Omental fat pad (tissue), 4 donors: Measurements from ENCODE around the gene IL17B. TPM values are rescaled to one million over a fixed set of nuclear protein-coding genes. Genes with fewer than 3 reads are reported as not detected.
"Not testable (repeated sequence)": the region's sequence is repeated elsewhere in the genome, so short reads cannot be mapped to it uniquely, and the experiment has no call there.

ENCODE experiments used
- ATAC-seq: fragments of 150-250 bp; one replicate; pipeline ENCODE4 v1.9.1; 2016; ENCODE audit warnings: mild to moderate bottlenecking, moderate library complexity; ENCODE audit not compliant: low FRiP score
- DNase-seq: peaks from one replicate; pipeline ENCODE4 v3.0.0-alpha.2; 2019; ENCODE audit warnings: low spot score
- total RNA-seq, 4 donors: library from RNA; depleted of rRNA; stranded (reverse); fragments of >200 nt; gene quantifications; one replicate each; pipeline ENCODE4 v1.1.0, GENCODE V29; 2016
- TF ChIP-seq, protein P1 (sequence below), 3 donors: fragments of 450-650 bp; IDR thresholded peaks; one replicate each; pipeline ENCODE4 v1.5.1; 2016 to 2017; ENCODE audit warnings: antibody characterized with exemption in 3 of 3, mild to moderate bottlenecking in 3 of 3, moderate library complexity in 2 of 3

Gene IL17B
- total RNA-seq, 4 donors from 2014 or later, result 1.1 TPM; not detected in 3

DNA sequence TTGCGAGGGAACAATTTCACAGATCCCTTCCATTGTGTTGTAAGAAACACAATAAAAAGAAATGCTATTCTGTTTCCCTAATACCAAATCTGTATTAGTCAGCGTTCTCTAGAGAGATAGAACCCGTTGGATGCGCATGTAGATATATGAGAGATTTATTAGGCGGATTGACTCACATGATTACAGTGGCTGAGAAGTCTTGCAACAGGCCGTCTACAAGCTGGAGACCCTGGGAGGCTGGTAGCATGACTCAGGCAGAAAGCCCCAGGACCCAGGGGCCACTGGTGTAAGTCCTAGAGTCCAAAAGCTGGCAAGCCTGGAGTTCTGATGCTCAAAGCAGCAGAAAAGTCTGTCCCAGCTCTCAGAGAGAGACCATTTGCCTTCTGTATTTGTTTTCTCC, 18.4 kb upstream of the IL17B start:
- DNase-seq (no peak), ATAC-seq (peak; percentile 74)
- TF ChIP-seq, protein P1, sequence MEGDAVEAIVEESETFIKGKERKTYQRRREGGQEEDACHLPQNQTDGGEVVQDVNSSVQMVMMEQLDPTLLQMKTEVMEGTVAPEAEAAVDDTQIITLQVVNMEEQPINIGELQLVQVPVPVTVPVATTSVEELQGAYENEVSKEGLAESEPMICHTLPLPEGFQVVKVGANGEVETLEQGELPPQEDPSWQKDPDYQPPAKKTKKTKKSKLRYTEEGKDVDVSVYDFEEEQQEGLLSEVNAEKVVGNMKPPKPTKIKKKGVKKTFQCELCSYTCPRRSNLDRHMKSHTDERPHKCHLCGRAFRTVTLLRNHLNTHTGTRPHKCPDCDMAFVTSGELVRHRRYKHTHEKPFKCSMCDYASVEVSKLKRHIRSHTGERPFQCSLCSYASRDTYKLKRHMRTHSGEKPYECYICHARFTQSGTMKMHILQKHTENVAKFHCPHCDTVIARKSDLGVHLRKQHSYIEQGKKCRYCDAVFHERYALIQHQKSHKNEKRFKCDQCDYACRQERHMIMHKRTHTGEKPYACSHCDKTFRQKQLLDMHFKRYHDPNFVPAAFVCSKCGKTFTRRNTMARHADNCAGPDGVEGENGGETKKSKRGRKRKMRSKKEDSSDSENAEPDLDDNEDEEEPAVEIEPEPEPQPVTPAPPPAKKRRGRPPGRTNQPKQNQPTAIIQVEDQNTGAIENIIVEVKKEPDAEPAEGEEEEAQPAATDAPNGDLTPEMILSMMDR (IDR thresholded peaks at IDR 0.05), result no peak

DNA sequence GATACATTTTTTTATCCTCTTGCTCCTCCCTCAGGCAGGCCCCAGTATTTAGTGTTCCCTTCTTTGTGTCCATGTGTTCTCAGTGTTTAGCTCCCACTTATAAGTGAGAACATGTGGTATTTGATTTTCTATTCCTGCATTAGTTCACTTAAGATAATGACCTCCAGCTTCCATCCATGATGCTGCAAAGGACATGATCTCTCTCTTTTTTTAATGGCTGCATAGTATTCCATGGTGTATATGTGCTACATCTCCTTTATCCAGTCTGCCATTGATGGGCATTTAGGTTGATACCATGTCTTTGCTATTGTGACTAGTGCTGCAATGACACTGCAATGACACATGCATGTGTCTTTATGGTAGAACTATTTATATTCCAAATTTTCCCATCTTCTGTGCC, 15.9 kb upstream of the IL17B start:
- not testable (repeated sequence) for DNase-seq, ATAC-seq

DNA sequence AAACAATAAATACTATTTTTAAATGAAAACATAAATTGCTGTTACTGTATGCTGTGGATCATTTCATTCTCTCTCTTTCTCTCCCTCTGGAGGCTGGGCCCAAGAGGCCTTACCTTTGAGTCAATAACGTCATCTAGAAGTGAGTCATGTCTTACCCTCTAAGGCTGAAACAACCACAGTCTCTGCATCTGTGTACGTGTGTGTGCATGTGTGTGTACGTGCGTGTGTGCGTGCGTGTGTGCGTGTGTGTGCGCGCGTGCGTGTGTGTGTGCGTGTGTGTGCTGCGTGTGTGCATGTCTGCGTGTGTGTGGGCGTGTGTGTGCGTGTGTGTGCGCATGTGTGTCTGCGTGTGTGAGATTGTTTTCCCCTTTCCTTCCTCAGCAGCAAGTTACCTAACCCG, 13.6 kb upstream of the IL17B start:
- ATAC-seq (no peak), DNase-seq (no peak)
- TF ChIP-seq, protein P1 (IDR thresholded peaks at IDR 0.05), result no peak

DNA sequence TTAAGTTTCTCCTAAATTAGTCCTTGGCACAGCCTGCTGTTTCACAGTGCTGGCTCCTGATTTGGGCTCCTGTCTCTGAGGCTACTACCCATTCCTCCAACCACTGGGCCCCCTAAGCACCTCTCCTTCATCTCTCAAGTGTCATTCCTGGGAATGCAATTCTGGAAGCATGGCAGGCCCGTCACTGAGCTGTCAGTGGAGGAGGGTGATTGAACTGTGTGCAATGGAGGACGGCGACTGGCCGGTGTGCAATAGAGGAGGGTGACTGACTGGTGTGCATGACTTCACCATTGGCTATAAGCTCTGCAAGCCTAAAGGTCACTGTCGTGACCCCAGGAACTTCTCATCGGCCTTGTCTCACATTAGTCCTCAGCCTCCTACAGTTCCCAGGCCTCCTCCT, 12.4 kb upstream of the IL17B start:
- TF ChIP-seq, protein P1 (IDR thresholded peaks at IDR 0.05), result no peak
- ATAC-seq (no peak), DNase-seq (no peak)

DNA sequence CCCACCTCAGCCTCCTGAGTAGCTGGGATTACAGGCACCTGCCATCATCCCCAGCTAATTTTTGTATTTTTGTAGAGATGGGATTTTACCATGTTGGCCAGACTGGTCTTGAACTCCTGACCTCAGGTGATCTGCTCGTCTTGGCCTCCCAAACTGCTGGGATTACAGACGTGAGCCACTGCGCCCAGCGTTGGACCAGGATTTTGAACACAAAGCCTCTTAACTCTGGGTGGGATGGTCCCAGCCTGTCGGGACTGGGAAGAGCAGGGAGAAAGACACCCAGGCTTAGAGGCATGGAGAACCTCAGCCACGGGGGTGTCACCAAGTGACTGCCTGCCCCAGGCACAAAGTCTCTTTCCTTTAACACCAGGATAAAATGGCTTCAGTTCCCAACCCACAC, 12.0 kb upstream of the IL17B start:
- ATAC-seq, DNase-seq: not testable (repeated sequence)

DNA sequence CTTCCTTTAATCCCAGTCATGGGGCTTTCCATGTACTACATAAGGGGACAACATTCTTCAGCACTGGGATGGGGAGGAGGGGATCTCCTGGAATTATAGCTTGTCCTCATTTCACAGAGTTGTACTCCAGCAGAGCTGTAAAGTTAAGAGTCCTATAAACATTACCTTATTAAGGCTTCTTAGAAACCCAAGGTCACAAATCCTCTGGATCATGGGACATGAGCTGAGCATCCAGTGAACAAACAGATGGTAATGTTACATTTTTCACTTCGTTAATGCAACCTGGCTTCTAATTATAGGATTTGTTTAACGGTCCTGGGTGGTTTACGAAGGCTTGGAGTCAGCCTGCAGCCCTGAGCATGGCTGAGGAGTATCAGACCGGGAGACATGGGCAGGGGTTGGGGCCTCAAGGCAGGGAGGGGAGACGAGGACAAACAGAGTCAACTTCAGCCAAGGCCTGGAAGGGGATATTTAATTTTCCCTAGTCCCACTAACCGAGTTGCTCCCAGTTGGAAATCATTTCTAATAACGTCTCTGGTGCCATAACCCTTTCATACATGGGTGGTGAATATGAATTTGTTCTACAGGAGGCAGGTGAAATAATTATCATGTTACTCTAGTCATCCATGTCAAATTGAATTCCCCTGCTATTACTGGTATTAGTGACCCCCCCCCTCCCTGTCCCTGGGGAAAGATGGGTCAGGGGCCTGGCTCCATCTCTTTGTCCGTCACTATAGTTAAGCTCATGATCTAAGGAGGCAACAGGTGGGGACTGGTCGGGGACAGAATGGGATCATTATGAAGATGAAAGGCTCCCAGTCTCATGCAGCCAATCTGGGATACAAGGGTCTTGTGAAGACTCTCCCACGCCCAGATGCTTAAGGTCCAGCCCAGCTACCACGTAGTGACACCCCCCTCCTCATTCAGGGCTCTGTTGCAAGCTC, 10.7 kb upstream of the IL17B start:
- TF ChIP-seq, protein P1 (IDR thresholded peaks at IDR 0.05), result no peak
- ATAC-seq (no peak), DNase-seq (no peak)

DNA sequence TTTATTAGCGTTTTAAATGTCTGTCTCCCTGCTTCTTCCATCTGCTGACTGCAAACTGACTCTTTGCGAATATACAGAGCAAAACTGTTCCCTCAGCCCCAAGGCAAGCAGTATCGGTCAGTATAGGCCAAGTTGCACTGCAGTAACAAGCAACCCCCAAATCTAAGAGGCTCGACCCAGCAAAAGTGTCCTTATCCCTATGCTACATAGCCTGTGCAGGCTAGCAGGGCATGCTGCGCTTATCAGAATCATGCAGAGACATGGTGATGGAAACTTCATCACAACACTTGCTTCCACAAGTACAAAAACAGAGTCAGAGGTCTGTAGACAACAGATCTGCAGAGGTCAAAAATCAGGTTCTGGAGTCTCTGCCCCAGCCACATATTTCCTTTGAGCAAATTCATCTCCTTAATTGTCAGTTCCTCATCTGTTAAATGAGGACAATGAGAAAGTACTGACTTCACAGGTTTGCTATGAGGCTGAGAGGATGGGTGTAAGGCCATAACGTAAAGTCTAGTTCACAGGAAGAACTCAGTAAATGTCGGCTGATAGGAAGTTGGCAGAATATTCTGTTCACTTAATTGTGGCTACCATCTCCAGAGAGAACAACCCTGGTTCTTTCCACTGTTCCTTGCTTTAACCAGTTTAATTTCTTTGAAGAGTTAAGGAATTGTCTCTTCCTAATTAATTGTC, 9.6 kb upstream of the IL17B start:
- ATAC-seq, result no peak
- no peak for DNase-seq
- TF ChIP-seq, protein P1 (IDR thresholded peaks at IDR 0.05), result no peak

DNA sequence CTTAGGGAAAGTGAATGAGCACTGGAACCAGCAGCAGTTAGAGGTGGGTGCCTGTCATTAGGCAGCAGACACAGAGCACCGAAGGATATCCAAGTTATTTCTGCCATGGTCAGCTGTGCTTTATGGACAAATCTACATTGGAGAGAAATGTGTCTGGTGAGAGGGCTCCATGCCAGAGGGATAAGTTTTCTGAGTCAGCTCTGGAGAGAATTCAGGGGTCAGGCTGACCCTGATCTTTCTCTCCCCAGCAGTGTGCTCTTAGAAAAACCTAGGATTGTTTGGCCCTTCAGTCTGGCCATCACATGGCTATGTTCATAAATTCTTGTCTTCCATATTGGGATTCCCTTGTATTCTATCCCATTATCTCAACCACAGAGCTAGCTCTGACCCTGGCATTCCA, 8.9 kb upstream of the IL17B start:
- no peak for DNase-seq
- ATAC-seq, result no peak
- TF ChIP-seq, protein P1 (IDR thresholded peaks at IDR 0.05), result no peak
